PC-3 (cell line): ENCODE measurements around the gene PAPOLA. TPM values are rescaled to one million over a fixed set of nuclear protein-coding genes. Genes with fewer than 3 reads are reported as not detected.

ENCODE experiments used
- ATAC-seq: fragments of 200-7000 bp; cut with Tn5 transposase; 2 replicates; pipeline ENCODE4 v1.9.1; 2020; ENCODE audit warnings: mild to moderate bottlenecking, moderate library complexity
- BruUV-seq: library from RNA; stranded (reverse); fragments of 400-500 nt; replicated peaks from 2 replicates; lab custom pipeline; 2021; lab: Mats Ljungman, UMichigan
- CTCF ChIA-PET: fragments of 300-600 bp; sonication (Branson Sonifier 250); formaldehyde crosslinking; loops from one replicate; lab custom pipeline; 2022; ENCODE audit warnings: antibody characterized with exemption; lab: Charles Lee
- POLR2A ChIA-PET: fragments of 300-600 bp; sonication (Branson Sonifier 250); formaldehyde crosslinking; loops from one replicate; lab custom pipeline; 2022; ENCODE audit warnings: antibody characterized with exemption; ENCODE audit not compliant: unreplicated experiment; lab: Charles Lee
- DNase-seq: peaks from one replicate; pipeline ENCODE4 v3.0.0-alpha.2; 2015
- H2AFZ ChIP-seq: fragments of 300-600 bp; sonication (generic); 2 replicates; pipeline ENCODE4 v1.6.0; 2016; ENCODE audit warnings: antibody characterized with exemption, low read length
- H3F3A ChIP-seq: fragments of 300-600 bp; sonication (generic); one replicate; pipeline ENCODE4 v1.6.0; 2017; ENCODE audit warnings: antibody characterized with exemption, low read length, control low read depth, mild to moderate bottlenecking; ENCODE audit not compliant: unreplicated experiment
- H3K27ac ChIP-seq: fragments of 300-600 bp; sonication (generic); 2 replicates; pipeline ENCODE4 v1.5.1; 2016; ENCODE audit warnings: mild to moderate bottlenecking, low read length
- H3K27me3 ChIP-seq: fragments of 300-600 bp; sonication (generic); 2 replicates; pipeline ENCODE4 v1.6.1; 2016; ENCODE audit warnings: low read length, mixed read lengths
- H3K36me3 ChIP-seq: fragments of 300-600 bp; sonication (generic); 2 replicates; pipeline ENCODE4 v1.6.1; 2016; ENCODE audit warnings: low read depth, mixed run types, low read length, mixed read lengths
- H3K4me1 ChIP-seq: fragments of 300-600 bp; sonication (generic); 2 replicates; pipeline ENCODE4 v1.5.1; 2016; ENCODE audit warnings: low read length; ENCODE audit not compliant: insufficient read depth
- H3K4me2 ChIP-seq: fragments of 300-600 bp; sonication (generic); 2 replicates; pipeline ENCODE4 v1.6.0; 2016; ENCODE audit warnings: low read length
- H3K4me3 ChIP-seq: fragments of 300-600 bp; sonication (generic); 2 replicates; pipeline ENCODE4 v1.5.1; 2016; ENCODE audit warnings: mild to moderate bottlenecking, low read length, mixed read lengths
- H3K79me2 ChIP-seq: fragments of 300-600 bp; sonication (generic); 2 replicates; pipeline ENCODE4 v1.6.1; 2017; ENCODE audit warnings: low read length, mixed read lengths
- H3K9ac ChIP-seq: fragments of 300-600 bp; sonication (generic); 2 replicates; pipeline ENCODE4 v1.6.0; 2016; ENCODE audit warnings: mild to moderate bottlenecking, low read length
- H3K9me2 ChIP-seq: fragments of 300-600 bp; sonication (generic); replicated peaks from 2 replicates; pipeline ENCODE4 v1.6.1; 2016; ENCODE audit warnings: mixed run types, low read length, mixed read lengths
- H3K9me3 ChIP-seq: fragments of 300-600 bp; sonication (generic); 2 replicates; pipeline ENCODE4 v1.6.1; 2016; ENCODE audit warnings: low read length, mixed read lengths
- H4K20me1 ChIP-seq: fragments of 300-600 bp; sonication (generic); 2 replicates; pipeline ENCODE4 v1.6.1; 2016; ENCODE audit warnings: low read length, mixed read lengths
- CTCF ChIP-seq: fragments of 300-600 bp; sonication (generic); conservative IDR thresholded peaks from 2 replicates; pipeline ENCODE4 v1.5.1; 2017; ENCODE audit warnings: antibody characterized with exemption, low read depth, mild to moderate bottlenecking, low read length
- EZH2 ChIP-seq: fragments of 300-600 bp; sonication (generic); IDR thresholded peaks from one replicate; pipeline ENCODE4 v1.6.1; 2017; ENCODE audit warnings: antibody characterized with exemption, mild to moderate bottlenecking, low read length; ENCODE audit not compliant: unreplicated experiment
- EZH2phosphoT487 ChIP-seq: fragments of 300-600 bp; sonication (generic); IDR thresholded peaks from 2 replicates; pipeline ENCODE4 v1.6.1; 2018; ENCODE audit warnings: mild to moderate bottlenecking, antibody characterized with exemption, low read length, borderline replicate concordance
- intact Hi-C: fragments of 100-400 bp; cut with micrococcal nuclease; formaldehyde crosslinking; loops from 2 replicates; pipeline ENCODE4 v1.9.0; 2023
- total RNA-seq: library from RNA; depleted of rRNA; stranded (reverse); fragments of >200 nt; gene quantifications from 2 replicates; pipeline ENCODE4 v1.2.3, GENCODE V29; 2014

The PAPOLA gene
- total RNA-seq, 1 experiment from 2014 or later = 111 TPM

GRCh38 chr14:96478119-96478518 lies 24.1 kb upstream of the PAPOLA start:
- H3K27me3 ChIP-seq = peaks cover 15% of the 10 kb centered on the region; the same call in 1 of the 2 replicates
- no peak for DNase-seq
- no peaks in the 10 kb centered on the region for H3K79me2 ChIP-seq
- ChIA-PET CTCF (no interaction called here), POLR2A (no interaction called here)
- no peaks in the 10 kb centered on the region for H3F3A ChIP-seq
- no peaks in the 10 kb centered on the region for H3K4me1 ChIP-seq
- BruUV-seq = no TSS peak
- H3K9me3 ChIP-seq = no peaks in the 10 kb centered on the region
- H3K4me2 ChIP-seq = no peak overlapping the region
- no peaks in the 10 kb centered on the region for H3K36me3 ChIP-seq
- intact Hi-C loops = no loop called here
- no peak for ATAC-seq
- no peaks in the 10 kb centered on the region for H3K9me2 ChIP-seq
- H3K9ac ChIP-seq = no peak overlapping the region
- H4K20me1 ChIP-seq = no peaks in the 10 kb centered on the region
- no peak overlapping the region for H2AFZ ChIP-seq
- H3K27ac ChIP-seq = no peak overlapping the region
- TF ChIP-seq EZH2 (no peak), CTCF (no peak), EZH2phosphoT487 (no peak)
- no peak overlapping the region for H3K4me3 ChIP-seq

- H3K79me2 ChIP-seq = no peaks in the 10 kb centered on the region
- no peak overlapping the region for H2AFZ ChIP-seq
- no peaks in the 10 kb centered on the region for H3K9me3 ChIP-seq
- H3F3A ChIP-seq = no peaks in the 10 kb centered on the region
- H4K20me1 ChIP-seq = no peaks in the 10 kb centered on the region
- H3K27me3 ChIP-seq = peaks cover 10% of the 10 kb centered on the region; the same call in 1 of the 2 replicates
- TF ChIP-seq EZH2 (no peak), EZH2phosphoT487 (no peak), CTCF (no peak)
- ChIA-PET CTCF (no interaction called here), POLR2A (no interaction called here)
- H3K9ac ChIP-seq = no peak overlapping the region
- no peak overlapping the region for H3K4me3 ChIP-seq
- H3K4me2 ChIP-seq = no peak overlapping the region
- intact Hi-C loops = no loop called here
- no peaks in the 10 kb centered on the region for H3K4me1 ChIP-seq
- no peak for DNase-seq
- H3K36me3 ChIP-seq = no peaks in the 10 kb centered on the region
- no peaks in the 10 kb centered on the region for H3K9me2 ChIP-seq
- BruUV-seq = no TSS peak
- H3K27ac ChIP-seq = no peak overlapping the region
- ATAC-seq = no peak
These were observed 22.6 kb upstream of the PAPOLA start for GRCh38 chr14:96479435-96480146.

- Histone ChIP-seq H3K9me3 (no peaks in the 10 kb centered on the region), H3K27ac (no peak overlapping the region), H3K4me2 (no peak overlapping the region), H3K4me3 (no peak overlapping the region), H3K4me1 (no peaks in the 10 kb centered on the region), H3K79me2 (no peaks in the 10 kb centered on the region), H4K20me1 (no peaks in the 10 kb centered on the region), H2AFZ (no peak overlapping the region), H3K9me2 (no peaks in the 10 kb centered on the region), H3K36me3 (no peaks in the 10 kb centered on the region), H3F3A (no peaks in the 10 kb centered on the region), H3K9ac (no peak overlapping the region), H3K27me3 (peaks cover 9% of the 10 kb centered on the region; the same call in 1 of the 2 replicates)
- no peak for TF ChIP-seq CTCF
- no peak for TF ChIP-seq EZH2phosphoT487
- no peak for ATAC-seq
- intact Hi-C loops = no loop called here
- no TSS peak for BruUV-seq
- ChIA-PET CTCF (no interaction called here), POLR2A (no interaction called here)
- DNase-seq = no peak
These were observed 20.4 kb upstream of the PAPOLA start for GRCh38 chr14:96481731-96482314.
